Lung (tissue), 12 donors: ENCODE results near the gene CDC123. TPM values are rescaled to one million over a fixed set of nuclear protein-coding genes. Genes with fewer than 3 reads are reported as not detected.
A peak's percentile ranks its signal among the peaks of the same experiment; 100 is the strongest.

ENCODE experiments used
- ATAC-seq: fragments of 200-7000 bp; cut with Tn5 transposase; one replicate; pipeline ENCODE4 v1.9.1; 2020; ENCODE audit warnings: moderate number of reproducible peaks; ENCODE audit not compliant: insufficient read depth, low FRiP score
- DNase-seq, 3 donors: peaks; one replicate each; pipeline ENCODE4 v3.0.0-alpha.2; 2013 to 2017
- H3K27ac ChIP-seq, 2 donors: one replicate each; pipeline ENCODE4 v1.5.1; 2013; ENCODE audit warnings: mild to moderate bottlenecking in 2 of 2, moderate library complexity in 2 of 2, control low read depth in 1 of 2, inconsistent platforms in 1 of 2, low read depth in 1 of 2, low read length in 1 of 2
- H3K27me3 ChIP-seq, 3 donors: one replicate each; pipeline ENCODE4 v1.5.1; 2013; ENCODE audit warnings: low read length in 2 of 3; ENCODE audit not compliant: control insufficient read depth in 3 of 3, insufficient read depth in 3 of 3
- H3K36me3 ChIP-seq, 4 donors: one replicate each; pipeline ENCODE4 v1.5.1; 2013; ENCODE audit warnings: low read length in 4 of 4, mild to moderate bottlenecking in 1 of 4, moderate library complexity in 1 of 4; ENCODE audit not compliant: control insufficient read depth in 4 of 4, insufficient read depth in 4 of 4
- H3K4me1 ChIP-seq, 5 donors: one replicate each; pipeline ENCODE4 v1.5.1; 2013; ENCODE audit warnings: low read length in 5 of 5, mild to moderate bottlenecking in 2 of 5, moderate library complexity in 1 of 5; ENCODE audit not compliant: control insufficient read depth in 5 of 5, insufficient read depth in 5 of 5
- H3K4me3 ChIP-seq: one replicate; pipeline ENCODE4 v1.5.1; 2013; ENCODE audit warnings: mild to moderate bottlenecking, control low read depth, moderate library complexity
- H3K9ac ChIP-seq, 2 donors: one replicate each; pipeline ENCODE4 v1.5.1; 2013; ENCODE audit warnings: low read length in 2 of 2, control low read depth in 1 of 2; ENCODE audit not compliant: insufficient read depth in 1 of 2
- H3K9me3 ChIP-seq, 4 donors: one replicate each; pipeline ENCODE4 v1.5.1; 2013; ENCODE audit warnings: low read length in 3 of 4, mild to moderate bottlenecking in 1 of 4, moderate library complexity in 1 of 4; ENCODE audit not compliant: control insufficient read depth in 4 of 4, insufficient read depth in 3 of 4
- CTCF ChIP-seq: IDR thresholded peaks from 2 replicates; pipeline ENCODE4 v1.5.1; 2012; ENCODE audit warnings: mild to moderate bottlenecking; ENCODE audit errors: control extremely low read depth, extremely low read depth
- WGBS, 2 donors: extraction: QIAGEN DNeasy Blood & Tissue Kit; methylation state at CpG; one replicate each; pipeline ENCODE4 v1.1.7; 2013; 5-methylcytosine and 5-hydroxymethylcytosine counted together
- polyA plus RNA-seq, 2 donors: library from polyadenylated mRNA; stranded (reverse); fragments of 200-250 nt; gene quantifications; one replicate each; pipeline ENCODE4 v1.2.1, GENCODE V29; 2013
- total RNA-seq, 2 donors: library from RNA; depleted of rRNA in 1 of 2; stranded (reverse); fragments of >200 nt in 1 of 2; gene quantifications; one replicate each; pipeline ENCODE4 v1.2.1, GENCODE V29; 2014 to 2021
- donor health status: control.
- donor health status: control.
- donor health status: Bipolar disorder and iron deficiency.
- donor health status: healthy.
- donor health status: DM: yes; HTN: yes; CAD: no.

The CDC123 gene
- total and polyA plus RNA-seq, 4 donors = 25.8 to 74.8 (median 54.4) TPM

DNA sequence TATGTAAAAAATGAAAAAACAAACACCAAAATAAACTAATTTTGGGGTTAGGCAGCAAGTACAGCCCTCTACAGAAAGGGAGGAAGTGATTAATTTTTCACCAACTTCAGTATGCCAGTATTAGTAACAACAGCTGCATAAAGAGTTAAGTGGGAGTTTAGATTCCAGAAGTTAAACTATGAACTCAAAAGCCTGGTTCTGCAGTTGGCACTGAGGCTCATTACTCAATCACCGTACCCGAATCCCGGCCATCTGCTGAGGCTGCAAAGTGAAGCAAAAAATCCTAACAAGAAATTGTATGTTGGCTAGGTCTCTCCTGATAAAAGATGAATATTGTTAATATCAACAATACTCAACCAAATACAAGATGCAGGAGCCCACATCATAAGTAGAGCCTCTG lies 4.3 kb upstream of the CDC123 start:
- 16 to 42% methylated on average over 3 of the region's 3 CpGs for WGBS, 2 donors
- H3K4me3 ChIP-seq = no peak overlapping the region
- no peaks in the 10 kb centered on the region for H3K27me3 ChIP-seq
- H3K9me3 ChIP-seq = no peaks in the 10 kb centered on the region
- TF ChIP-seq CTCF = no peak
- H3K9ac ChIP-seq = no peak overlapping the region
- ATAC-seq = no peak
- peaks cover 3 to 11% (median 6%) of the 10 kb centered on the region in 5 donors for H3K4me1 ChIP-seq
- H3K36me3 ChIP-seq = peaks cover 2 to 6% (median 5%) of the 10 kb centered on the region in 4 donors
- H3K27ac ChIP-seq = no peak overlapping the region
- no peak for DNase-seq

GRCh38 chr10:12193193-12193592 lies 2.8 kb upstream of the CDC123 start:
- DNase-seq (peak in 2 of 3 donors; percentile 3 to 12), ATAC-seq (no peak)
- Histone ChIP-seq H3K36me3 (peaks cover 0 to 5% (median 2%) of the 10 kb centered on the region in 4 donors), H3K27ac (no peak overlapping the region), H3K9me3 (no peaks in the 10 kb centered on the region), H3K4me3 (no peak overlapping the region), H3K9ac (no peak overlapping the region), H3K27me3 (no peaks in the 10 kb centered on the region), H3K4me1 (peaks cover 3 to 16% (median 7%) of the 10 kb centered on the region in 5 donors)
- TF ChIP-seq CTCF = no peak
- 88 to 89% methylated on average over 5 of the region's 5 CpGs for WGBS, 2 donors

GRCh38 chr10:12194752-12195271 lies 1.2 kb upstream of the CDC123 start:
- peak; percentile 41 for ATAC-seq
- DNase-seq = peak; percentile 43 to 54 (median 45)
- Histone ChIP-seq H3K27ac (peak overlapping the region; percentile 67 to 92), H3K36me3 (peaks cover 2 to 9% (median 4%) of the 10 kb centered on the region in 4 donors), H3K9me3 (no peaks in the 10 kb centered on the region), H3K27me3 (no peaks in the 10 kb centered on the region), H3K9ac (peak overlapping the region; percentile 73 to 82), H3K4me3 (peak overlapping the region; percentile 79), H3K4me1 (peaks cover 3 to 16% (median 7%) of the 10 kb centered on the region in 5 donors)
- no peak for TF ChIP-seq CTCF
- WGBS, 2 donors = 5 to 7% methylated on average over 27 of the region's 27 CpGs

DNA sequence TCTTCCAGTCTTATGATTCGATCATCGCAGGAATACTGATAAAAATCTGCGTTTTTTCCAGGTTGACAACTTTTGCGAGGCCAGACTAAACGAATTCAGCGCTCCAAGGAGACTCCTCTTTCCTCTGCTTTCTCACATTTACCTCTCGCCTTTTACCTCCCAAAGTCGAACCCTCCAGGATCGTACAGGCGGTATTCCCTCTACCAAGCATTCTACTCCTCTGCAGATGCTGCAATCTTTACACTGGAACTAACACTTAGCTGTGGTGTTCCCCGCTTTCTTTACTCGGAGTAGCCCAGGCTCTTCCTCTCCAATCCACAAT lies 746 bp upstream of the CDC123 start:
- peak; percentile 4 for ATAC-seq
- DNase-seq = no peak
- peak overlapping the region; percentile 73 to 82 for H3K9ac ChIP-seq
- 0% methylated on average over 12 of the region's 12 CpGs for WGBS, 2 donors
- TF ChIP-seq CTCF = no peak
- peaks cover 2 to 9% (median 6%) of the 10 kb centered on the region in 4 donors for H3K36me3 ChIP-seq
- H3K4me3 ChIP-seq = peak overlapping the region; percentile 79
- no peaks in the 10 kb centered on the region for H3K27me3 ChIP-seq
- H3K9me3 ChIP-seq = no peaks in the 10 kb centered on the region
- H3K4me1 ChIP-seq = peaks cover 3 to 16% (median 7%) of the 10 kb centered on the region in 5 donors
- peak overlapping the region; percentile 86 to 92 for H3K27ac ChIP-seq
